Uterus (tissue), 4 donors: ENCODE data around the gene DRG2. TPM values are rescaled to one million over a fixed set of nuclear protein-coding genes. Genes with fewer than 3 reads are reported as not detected.

ENCODE experiments used
- DNase-seq, 2 donors: peaks; one replicate each; pipeline ENCODE4 v3.0.0-alpha.2; 2019 to 2020
- H3K27ac ChIP-seq, 2 donors: fragments of 200-600 bp; sonication (generic); 1 replicate in 1 of 2; 2 replicates in 1 of 2; pipeline ENCODE4 v1.5.1; 2016 to 2018
- H3K27me3 ChIP-seq, 2 donors: fragments of 200-600 bp; sonication (generic); one replicate each; pipeline ENCODE4 v1.5.1; 2018 to 2019; ENCODE audit warnings: control low read depth in 1 of 2
- H3K36me3 ChIP-seq, 2 donors: fragments of 200-600 bp; sonication (generic); one replicate each; pipeline ENCODE4 v1.5.1; 2019; ENCODE audit warnings: control low read depth in 1 of 2
- H3K4me1 ChIP-seq, 2 donors: fragments of 200-600 bp; sonication (generic); one replicate each; pipeline ENCODE4 v1.5.1; 2018 to 2019; ENCODE audit warnings: control low read depth in 1 of 2
- H3K4me3 ChIP-seq, 2 donors: fragments of 200-600 bp; sonication (generic); 1 replicate in 1 of 2; 2 replicates in 1 of 2; pipeline ENCODE4 v1.5.1; 2018 to 2019; ENCODE audit warnings: mild to moderate bottlenecking in 1 of 2
- H3K9me3 ChIP-seq, 2 donors: fragments of 200-600 bp; sonication (generic); one replicate each; pipeline ENCODE4 v1.5.1; 2019; ENCODE audit warnings: control low read depth in 1 of 2
- CTCF ChIP-seq, 4 experiments: fragments of 200-600 bp in 2 of 4; fragments of 450-650 bp in 2 of 4; sonication (generic) in 2 of 4; IDR thresholded peaks; one replicate each; pipeline ENCODE4 v1.5.1; 2016 to 2019; ENCODE audit warnings: antibody characterized with exemption in 4 of 4, mild to moderate bottlenecking in 2 of 4, moderate library complexity in 1 of 4
- POLR2A ChIP-seq, 2 donors: fragments of 450-650 bp; IDR thresholded peaks; one replicate each; pipeline ENCODE4 v1.6.1; 2016; ENCODE audit warnings: antibody characterized with exemption in 2 of 2, mild to moderate bottlenecking in 1 of 2, moderate library complexity in 1 of 2
- intact Hi-C: fragments of 100-400 bp; cut with DNase I; formaldehyde crosslinking; loops from one replicate; pipeline ENCODE4 v1.15.1; 2023; ENCODE audit warnings: low total_unique reads
- total RNA-seq, 4 donors: library from RNA; depleted of rRNA in 3 of 4; stranded (reverse); fragments of >200 nt in 3 of 4; gene quantifications; one replicate each; pipeline versions ENCODE4 v1.1.0 to v1.2.4, GENCODE V29; 2014 to 2023
- donor health status: DM: yes; HTN: yes; CAD: no.

DRG2 gene
- total RNA-seq, 4 donors from 2014 or later, result 33.0 to 45.6 (median 41.4) TPM

DNA sequence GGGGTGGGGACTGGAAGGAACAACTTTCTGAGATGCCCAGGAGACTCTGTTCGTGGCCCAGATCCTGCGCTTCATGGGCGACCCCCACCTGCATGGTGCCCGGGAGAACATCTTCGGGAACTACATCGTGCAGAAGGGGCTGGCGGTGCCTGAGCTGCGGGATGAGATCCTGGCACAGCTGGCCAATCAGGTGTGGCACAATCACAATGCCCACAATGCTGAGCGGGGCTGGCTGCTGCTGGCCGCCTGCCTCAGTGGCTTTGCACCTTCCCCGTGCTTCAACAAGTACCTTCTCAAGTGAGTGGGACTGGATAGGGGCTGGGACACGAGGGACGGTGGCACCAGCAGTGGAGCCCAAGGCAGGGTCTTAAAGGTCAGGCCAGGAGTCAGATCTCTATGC, 58.1 kb downstream of the DRG2 start:
- no peak overlapping the region for H3K4me3 ChIP-seq
- intact Hi-C loops, result no loop called here

DNA sequence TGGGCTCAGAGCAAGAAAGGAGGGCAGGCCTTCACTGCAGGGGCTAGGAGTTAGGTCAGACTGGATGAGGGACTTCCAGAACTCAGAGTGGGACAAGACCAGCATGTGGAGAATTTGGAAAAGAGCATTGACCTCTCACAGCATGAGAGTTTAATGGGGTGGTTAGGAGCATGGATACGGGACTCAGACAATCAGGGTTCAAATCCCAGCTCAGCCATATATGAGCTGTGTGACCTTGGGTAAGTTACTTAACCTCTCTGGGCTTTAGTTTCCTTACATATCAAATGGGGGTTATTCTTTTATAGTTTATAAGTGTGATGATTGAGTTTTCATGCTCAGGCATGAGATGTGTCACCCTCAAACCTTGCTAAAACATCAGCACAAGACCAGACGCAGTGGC, 58.5 kb downstream of the DRG2 start:
- Histone ChIP-seq H3K4me1 (no peaks in the 10 kb centered on the region), H3K36me3 (no peaks in the 10 kb centered on the region), H3K27me3 (no peaks in the 10 kb centered on the region), H3K27ac (no peak overlapping the region), H3K4me3 (no peak overlapping the region), H3K9me3 (no peaks in the 10 kb centered on the region)
- DNase-seq, result no peak
- intact Hi-C loops, result no loop called here
- TF ChIP-seq POLR2A (IDR thresholded peaks at IDR 0.05), result no peak
- no peak for TF ChIP-seq CTCF (IDR thresholded peaks at IDR 0.05)

More for the DNA sequence above, 58.1 kb downstream of the DRG2 start:
- H3K27me3 ChIP-seq, result no peaks in the 10 kb centered on the region
- H3K36me3 ChIP-seq, result no peaks in the 10 kb centered on the region
- TF ChIP-seq POLR2A (IDR thresholded peaks at IDR 0.05), result no peak
- no peak for TF ChIP-seq CTCF (IDR thresholded peaks at IDR 0.05)
- no peaks in the 10 kb centered on the region for H3K4me1 ChIP-seq
- no peak overlapping the region for H3K27ac ChIP-seq
- no peaks in the 10 kb centered on the region for H3K9me3 ChIP-seq
- DNase-seq, result no peak

DNA sequence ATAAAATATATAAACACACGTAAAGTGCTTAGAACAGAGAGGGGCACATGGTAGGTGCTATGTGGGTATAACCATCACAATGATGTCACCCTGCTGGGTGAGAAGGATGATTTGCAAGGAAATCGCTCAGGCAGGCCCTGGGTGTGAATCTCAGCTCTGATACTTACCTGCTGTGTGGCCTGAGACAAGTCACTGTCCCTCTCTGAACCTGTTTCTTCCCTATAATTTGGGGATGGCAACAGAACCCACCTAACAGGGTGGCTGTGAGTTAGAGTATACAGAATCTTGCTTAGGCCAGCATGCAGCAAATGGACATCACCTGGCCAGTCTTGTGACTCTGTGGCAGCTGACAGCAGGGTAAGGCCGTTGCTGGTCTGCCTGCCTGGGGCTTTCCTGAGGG, 59.2 kb downstream of the DRG2 start:
- no peak overlapping the region for H3K27ac ChIP-seq
- no peak for TF ChIP-seq POLR2A (IDR thresholded peaks at IDR 0.05)
- no peak for TF ChIP-seq CTCF (IDR thresholded peaks at IDR 0.05)
- no peak overlapping the region for H3K4me3 ChIP-seq
- H3K36me3 ChIP-seq, result no peaks in the 10 kb centered on the region
- no peaks in the 10 kb centered on the region for H3K27me3 ChIP-seq
- no peak for DNase-seq
- intact Hi-C loops, result no loop called here
- H3K9me3 ChIP-seq, result no peaks in the 10 kb centered on the region
- H3K4me1 ChIP-seq, result no peaks in the 10 kb centered on the region

DNA sequence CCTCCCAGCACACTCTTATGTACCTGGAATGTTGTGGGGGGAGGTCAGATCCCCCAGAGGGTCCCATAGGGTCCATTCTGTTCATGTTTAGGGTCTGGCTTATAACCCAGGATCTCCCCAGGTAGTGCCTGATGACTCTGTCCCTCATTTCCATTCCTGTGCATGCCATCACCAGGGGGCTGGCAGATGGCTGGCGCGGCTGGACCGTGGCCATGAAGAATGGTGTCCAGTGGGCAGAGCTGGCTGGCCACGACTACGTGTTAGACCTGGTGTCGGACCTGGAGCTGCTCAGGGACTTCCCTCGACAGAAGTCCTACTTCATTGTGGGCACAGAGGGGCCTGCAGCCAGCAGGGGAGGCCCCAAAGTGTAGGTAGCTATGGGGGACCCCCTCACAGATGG, 60.8 kb downstream of the DRG2 start:
- no peaks in the 10 kb centered on the region for H3K36me3 ChIP-seq
- H3K4me3 ChIP-seq, result no peak overlapping the region
- H3K4me1 ChIP-seq, result no peaks in the 10 kb centered on the region
- H3K9me3 ChIP-seq, result no peaks in the 10 kb centered on the region
- TF ChIP-seq CTCF (IDR thresholded peaks at IDR 0.05), result no peak
- TF ChIP-seq POLR2A (IDR thresholded peaks at IDR 0.05), result no peak
- intact Hi-C loops, result no loop called here
- H3K27me3 ChIP-seq, result no peaks in the 10 kb centered on the region
- H3K27ac ChIP-seq, result no peak overlapping the region
- no peak for DNase-seq

GRCh38 chr17:18151290-18151689, 63.5 kb downstream of the DRG2 start:
- no peaks in the 10 kb centered on the region for H3K27me3 ChIP-seq
- TF ChIP-seq POLR2A (IDR thresholded peaks at IDR 0.05) (no peak), CTCF (IDR thresholded peaks at IDR 0.05) (no peak)
- no peak overlapping the region for H3K27ac ChIP-seq
- H3K9me3 ChIP-seq, result no peaks in the 10 kb centered on the region
- no peak overlapping the region for H3K4me3 ChIP-seq
- H3K36me3 ChIP-seq, result no peaks in the 10 kb centered on the region
- no peaks in the 10 kb centered on the region for H3K4me1 ChIP-seq
- no peak for DNase-seq
- intact Hi-C loops, result no loop called here
